A673 (cell line): ENCODE measurements around the gene MGARP.

ENCODE experiments used
- EZH2 ChIP-seq: fragments of 200-600 bp; sonication (generic); IDR thresholded peaks from 2 replicates; pipeline ENCODE4 v1.6.1; 2017; ENCODE audit warnings: borderline replicate concordance, low read depth, mild to moderate bottlenecking, mixed read lengths, antibody characterized with exemption, low read length; ENCODE audit not compliant: poor library complexity, severe bottlenecking
- TF ChIP-seq, protein P1 (sequence below): fragments of 300-800, 200-600 bp; sonication (generic); conservative IDR thresholded peaks from 2 replicates; pipeline ENCODE4 v1.5.1; 2017; ENCODE audit warnings: low read depth, mild to moderate bottlenecking, antibody characterized with exemption, low read length, moderate library complexity, mixed read lengths

DNA sequence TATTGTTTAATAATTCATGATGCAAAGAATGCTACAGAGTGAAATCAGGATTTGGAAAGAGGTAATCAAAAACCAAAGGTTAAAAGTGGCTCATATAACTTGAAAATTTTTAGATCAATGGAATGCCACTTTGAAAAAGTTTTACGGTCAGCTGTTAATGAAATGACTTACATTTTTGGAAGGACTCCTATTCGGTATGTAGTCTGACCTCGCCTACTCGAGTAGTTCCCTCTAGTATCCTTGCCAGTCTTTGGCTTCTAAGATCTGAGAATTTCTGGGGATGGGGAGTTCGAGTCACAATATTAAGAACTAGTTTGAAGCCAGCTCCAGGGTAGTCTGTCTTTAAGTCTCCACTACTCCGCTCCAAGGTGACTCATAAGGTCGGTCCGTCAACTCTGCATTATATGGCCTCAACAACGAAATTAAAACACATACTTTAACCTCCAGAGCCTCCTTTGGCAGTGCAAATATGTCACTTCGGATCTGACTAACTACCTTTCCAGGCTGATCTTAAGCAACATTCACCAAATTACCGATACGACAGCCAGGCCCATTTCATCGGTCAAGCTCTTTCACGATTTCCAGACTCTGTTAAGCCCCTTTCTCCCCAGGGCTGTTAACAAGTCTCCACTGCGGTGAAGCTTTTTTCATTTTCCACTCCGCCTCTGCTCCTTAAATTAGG lies 20.5 kb upstream of the MGARP start:
- TF ChIP-seq, protein P1, sequence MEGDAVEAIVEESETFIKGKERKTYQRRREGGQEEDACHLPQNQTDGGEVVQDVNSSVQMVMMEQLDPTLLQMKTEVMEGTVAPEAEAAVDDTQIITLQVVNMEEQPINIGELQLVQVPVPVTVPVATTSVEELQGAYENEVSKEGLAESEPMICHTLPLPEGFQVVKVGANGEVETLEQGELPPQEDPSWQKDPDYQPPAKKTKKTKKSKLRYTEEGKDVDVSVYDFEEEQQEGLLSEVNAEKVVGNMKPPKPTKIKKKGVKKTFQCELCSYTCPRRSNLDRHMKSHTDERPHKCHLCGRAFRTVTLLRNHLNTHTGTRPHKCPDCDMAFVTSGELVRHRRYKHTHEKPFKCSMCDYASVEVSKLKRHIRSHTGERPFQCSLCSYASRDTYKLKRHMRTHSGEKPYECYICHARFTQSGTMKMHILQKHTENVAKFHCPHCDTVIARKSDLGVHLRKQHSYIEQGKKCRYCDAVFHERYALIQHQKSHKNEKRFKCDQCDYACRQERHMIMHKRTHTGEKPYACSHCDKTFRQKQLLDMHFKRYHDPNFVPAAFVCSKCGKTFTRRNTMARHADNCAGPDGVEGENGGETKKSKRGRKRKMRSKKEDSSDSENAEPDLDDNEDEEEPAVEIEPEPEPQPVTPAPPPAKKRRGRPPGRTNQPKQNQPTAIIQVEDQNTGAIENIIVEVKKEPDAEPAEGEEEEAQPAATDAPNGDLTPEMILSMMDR: no peak
- TF ChIP-seq EZH2: no peak
